ENCODE measurements around the gene RAN. TPM values are rescaled to one million over a fixed set of nuclear protein-coding genes. Genes with fewer than 3 reads are reported as not detected.

Gene RAN
- total and polyA plus RNA-seq, 3 donors from 2014 or later = 289 to 966 (median 304) TPM

DNA sequence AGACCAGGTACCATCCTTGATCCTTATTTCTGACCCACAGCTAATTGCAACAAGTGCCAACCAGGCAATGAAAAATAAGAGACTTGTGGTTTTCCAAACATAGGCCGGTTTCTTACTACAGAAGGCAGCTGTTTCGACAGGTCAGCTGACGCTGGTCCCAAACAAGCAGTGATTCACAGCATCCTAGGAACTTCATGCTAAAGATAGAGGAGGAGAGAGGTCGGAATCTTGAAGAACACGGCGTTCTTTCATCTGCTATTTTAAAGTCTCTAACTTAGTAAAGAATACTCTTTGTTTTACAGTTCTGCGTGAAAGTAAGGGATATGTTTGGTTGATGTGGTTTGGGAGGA, 53.8 kb downstream of the RAN start:
- WGBS, 2 donors = 40 to 42% methylated on average over 7 of the region's 7 CpGs
- H3K27ac ChIP-seq = peak overlapping the region; percentile 68 to 90
- peaks cover 21% of the 10 kb centered on the region for H3K4me1 ChIP-seq
- intact Hi-C loops (cut with DNase I; ENCODE audit: low total_unique reads) = no loop called here
- TF ChIP-seq, protein P1, sequence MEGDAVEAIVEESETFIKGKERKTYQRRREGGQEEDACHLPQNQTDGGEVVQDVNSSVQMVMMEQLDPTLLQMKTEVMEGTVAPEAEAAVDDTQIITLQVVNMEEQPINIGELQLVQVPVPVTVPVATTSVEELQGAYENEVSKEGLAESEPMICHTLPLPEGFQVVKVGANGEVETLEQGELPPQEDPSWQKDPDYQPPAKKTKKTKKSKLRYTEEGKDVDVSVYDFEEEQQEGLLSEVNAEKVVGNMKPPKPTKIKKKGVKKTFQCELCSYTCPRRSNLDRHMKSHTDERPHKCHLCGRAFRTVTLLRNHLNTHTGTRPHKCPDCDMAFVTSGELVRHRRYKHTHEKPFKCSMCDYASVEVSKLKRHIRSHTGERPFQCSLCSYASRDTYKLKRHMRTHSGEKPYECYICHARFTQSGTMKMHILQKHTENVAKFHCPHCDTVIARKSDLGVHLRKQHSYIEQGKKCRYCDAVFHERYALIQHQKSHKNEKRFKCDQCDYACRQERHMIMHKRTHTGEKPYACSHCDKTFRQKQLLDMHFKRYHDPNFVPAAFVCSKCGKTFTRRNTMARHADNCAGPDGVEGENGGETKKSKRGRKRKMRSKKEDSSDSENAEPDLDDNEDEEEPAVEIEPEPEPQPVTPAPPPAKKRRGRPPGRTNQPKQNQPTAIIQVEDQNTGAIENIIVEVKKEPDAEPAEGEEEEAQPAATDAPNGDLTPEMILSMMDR (IDR thresholded peaks at IDR 0.05) = no peak
- no peak for TF ChIP-seq POLR2A (IDR thresholded peaks at IDR 0.05)
- no peak overlapping the region for H3K4me3 ChIP-seq
- no peaks in the 10 kb centered on the region for H3K9me3 ChIP-seq
- DNase-seq = peak; percentile 77
- H3K36me3 ChIP-seq (ENCODE audit: low read depth, missing control alignments) = no peaks in the 10 kb centered on the region
- no peaks in the 10 kb centered on the region for H3K27me3 ChIP-seq

Small RNA genes within 50 kb of the gene (small RNA-seq; reads per million reads assigned to genes)
- gene RF00019 (0 reads per million in 2 donors), gene RNU6-1077P (0 reads per million in 2 donors)

Other genes with a start within 250 kb of the RAN start
- 10 to 100 TPM in 1 of 2 donors, 1 to 10 TPM in 1; 8.0 to 10.0 TPM for gene RIMBP2, start 155.8 kb upstream of the RAN start, total RNA-seq
- 8.7 TPM for gene RIMBP2, start 155.8 kb upstream of the RAN start, polyA plus RNA-seq (ENCODE audit: insufficient read depth, low read depth, low replicate concordance)
- 10 to 100 TPM; 27.3 to 33.5 TPM for gene STX2, start 32.8 kb upstream of the RAN start, total RNA-seq
- gene STX2, start 32.8 kb upstream of the RAN start, polyA plus RNA-seq (ENCODE audit: insufficient read depth, low read depth, low replicate concordance) = 39.5 TPM
- 10 to 100 TPM; 42.8 to 43.2 TPM for gene ADGRD1, start 81.8 kb downstream of the RAN start, total RNA-seq
- 27.2 TPM for gene ADGRD1, start 81.8 kb downstream of the RAN start, polyA plus RNA-seq (ENCODE audit: insufficient read depth, low read depth, low replicate concordance)

All from testis (tissue), 3 donors.